Measurements from ENCODE around the gene RPS23. TPM values are rescaled to one million over a fixed set of nuclear protein-coding genes. Genes with fewer than 3 reads are reported as not detected.

The RPS23 gene
- total RNA-seq, 1 donor from 2014 or later: 3,055 TPM

GRCh38 chr5:82246960-82247574, 31.1 kb downstream of the RPS23 start:
- FAIRE-seq (no peak), DNase-seq (ENCODE audit: low read depth) (no peak)
- Histone ChIP-seq H3K4me3 (ENCODE audit: low read depth, low read length) (no peak overlapping the region), H3K36me3 (ENCODE audit: control insufficient read depth, insufficient read depth, low read length) (no peaks in the 10 kb centered on the region), H3K27me3 (ENCODE audit: control insufficient read depth, insufficient read depth, low read length) (no peaks in the 10 kb centered on the region)
- TF ChIP-seq CTCF (IDR thresholded peaks at IDR 0.05; ENCODE audit: insufficient read depth, low read length, severe bottlenecking): no peak

DNA sequence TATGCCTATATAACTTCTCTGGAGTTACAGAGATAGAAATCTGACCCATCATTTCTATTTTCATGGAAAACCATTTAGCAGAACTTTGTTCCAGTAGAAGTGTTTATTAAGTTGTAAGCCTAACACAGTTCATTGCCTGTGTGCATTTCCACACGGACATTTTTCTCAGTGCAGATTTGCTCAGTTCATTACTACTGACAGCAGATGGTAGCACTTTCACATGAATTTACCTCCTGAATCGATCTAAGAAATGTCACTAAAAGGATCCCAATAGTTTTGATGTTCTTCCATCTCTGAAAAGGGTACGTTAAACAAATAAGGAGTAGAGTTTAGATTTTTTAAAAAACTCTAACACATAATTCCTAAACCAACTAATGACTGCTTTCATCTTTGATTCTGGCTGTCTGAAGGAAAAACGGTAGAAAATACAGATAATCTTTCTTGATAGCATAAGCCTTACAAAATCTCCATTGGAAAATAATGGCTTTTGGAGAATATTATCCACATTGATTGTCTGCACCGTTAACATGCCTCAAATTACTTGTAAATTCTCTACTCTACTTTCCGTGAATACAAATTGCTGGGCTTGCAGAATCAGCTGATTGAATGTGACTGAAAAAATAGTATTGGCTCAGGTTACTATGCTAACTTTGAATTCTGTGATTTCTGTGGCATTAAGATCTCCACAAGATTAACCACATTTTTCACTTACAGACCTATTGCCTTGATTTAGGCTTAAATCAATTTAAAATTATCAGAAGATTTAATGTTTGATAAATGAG, 33.1 kb downstream of the RPS23 start:
- FAIRE-seq (no peak), DNase-seq (ENCODE audit: low read depth) (no peak)
- Histone ChIP-seq H3K36me3 (ENCODE audit: control insufficient read depth, insufficient read depth, low read length) (no peaks in the 10 kb centered on the region), H3K4me3 (ENCODE audit: low read depth, low read length) (no peak overlapping the region), H3K27me3 (ENCODE audit: control insufficient read depth, insufficient read depth, low read length) (no peaks in the 10 kb centered on the region)
- TF ChIP-seq CTCF (IDR thresholded peaks at IDR 0.05; ENCODE audit: insufficient read depth, low read length, severe bottlenecking): no peak

- FAIRE-seq (no peak), DNase-seq (ENCODE audit: low read depth) (no peak)
- Histone ChIP-seq H3K36me3 (ENCODE audit: control insufficient read depth, insufficient read depth, low read length) (no peaks in the 10 kb centered on the region), H3K4me3 (ENCODE audit: low read depth, low read length) (no peak overlapping the region), H3K27me3 (ENCODE audit: control insufficient read depth, insufficient read depth, low read length) (no peaks in the 10 kb centered on the region)
- no peak for TF ChIP-seq CTCF (IDR thresholded peaks at IDR 0.05; ENCODE audit: insufficient read depth, low read length, severe bottlenecking)
Observed at GRCh38 chr5:82244151-82244550, 34.0 kb downstream of the RPS23 start.

DNA sequence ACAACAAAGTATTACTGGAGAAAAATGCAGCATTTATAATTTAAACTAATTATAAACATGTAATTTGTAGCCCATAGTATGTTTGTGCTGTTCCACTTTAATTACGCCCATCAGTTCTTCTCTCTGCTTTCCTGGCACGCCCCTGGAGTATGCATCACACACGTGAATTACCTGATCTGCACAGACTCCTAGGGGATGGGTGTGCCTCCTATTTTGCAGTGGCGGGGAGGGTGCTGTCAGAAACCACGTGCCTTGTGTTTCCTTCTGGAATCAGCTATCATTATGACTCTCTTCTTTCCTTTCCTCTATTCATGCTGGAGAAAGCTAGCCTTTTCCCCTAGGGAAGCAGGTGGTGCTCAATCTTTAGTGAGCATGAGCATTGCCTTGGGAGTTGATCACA, 43.3 kb downstream of the RPS23 start:
- FAIRE-seq: no peak
- Histone ChIP-seq H3K36me3 (ENCODE audit: control insufficient read depth, insufficient read depth, low read length) (no peaks in the 10 kb centered on the region), H3K4me3 (ENCODE audit: low read depth, low read length) (no peak overlapping the region), H3K27me3 (ENCODE audit: control insufficient read depth, insufficient read depth, low read length) (no peaks in the 10 kb centered on the region)
- peak; percentile 41 for DNase-seq (ENCODE audit: low read depth)
- no peak for TF ChIP-seq CTCF (IDR thresholded peaks at IDR 0.05; ENCODE audit: insufficient read depth, low read length, severe bottlenecking)

DNA sequence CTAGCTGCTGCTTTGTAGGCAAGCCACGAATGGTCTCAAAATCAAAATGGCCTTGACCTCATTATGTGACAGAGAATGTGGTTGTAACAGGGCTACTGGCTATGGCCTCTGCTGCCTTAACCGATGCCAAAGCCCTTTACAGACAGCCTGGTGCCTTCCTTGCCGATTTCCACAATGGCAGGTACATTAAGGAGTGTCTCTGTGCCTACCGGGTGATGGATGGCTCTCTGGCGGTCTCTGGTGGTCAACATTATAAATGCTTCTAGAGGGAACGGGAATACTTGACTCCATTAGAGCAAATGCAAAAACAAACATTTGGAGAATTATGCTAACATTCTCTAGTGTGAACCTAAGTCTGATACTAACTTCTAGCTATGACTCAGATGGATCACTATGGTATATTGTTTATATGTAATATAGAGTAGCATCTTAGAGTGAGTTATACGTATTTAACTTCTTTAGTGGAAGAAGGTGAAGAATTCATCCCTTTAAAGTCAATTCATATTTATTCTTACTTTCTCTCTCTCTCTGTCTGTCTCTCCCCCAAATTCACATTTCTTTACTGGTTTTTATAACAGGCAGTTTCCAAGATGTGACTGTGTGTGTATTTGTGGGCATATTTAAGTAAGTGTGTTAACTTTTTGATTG, 52.5 kb downstream of the RPS23 start:
- peak; percentile 82 for TF ChIP-seq CTCF (IDR thresholded peaks at IDR 0.05; ENCODE audit: insufficient read depth, low read length, severe bottlenecking)
- no peak for FAIRE-seq
- no peaks in the 10 kb centered on the region for H3K36me3 ChIP-seq (ENCODE audit: control insufficient read depth, insufficient read depth, low read length)

More for the DNA sequence above, 52.5 kb downstream of the RPS23 start:
- peak; percentile 70 for DNase-seq (ENCODE audit: low read depth)
- no peaks in the 10 kb centered on the region for H3K27me3 ChIP-seq (ENCODE audit: control insufficient read depth, insufficient read depth, low read length)
- H3K4me3 ChIP-seq (ENCODE audit: low read depth, low read length): no peak overlapping the region

All from bronchial epithelial cell (primary cell).